H1 (cell line): ENCODE measurements around the gene RPL36A. TPM values are rescaled to one million over a fixed set of nuclear protein-coding genes. Genes with fewer than 3 reads are reported as not detected.

ENCODE experiments used
- BRCA1 ChIP-seq: IDR thresholded peaks from 2 replicates; pipeline ENCODE4 v1.6.1; 2012; ENCODE audit warnings: low read depth, low read length, improper control_type of control experiment
- CHD1 ChIP-seq: IDR thresholded peaks from 2 replicates; pipeline ENCODE4 v1.6.1; 2012; ENCODE audit warnings: low read depth, low read length, improper control_type of control experiment
- CHD7 ChIP-seq: fragments of 300-600 bp; sonication (generic); IDR thresholded peaks from 2 replicates; pipeline ENCODE4 v1.7.1; 2012; ENCODE audit warnings: low read length, moderate library complexity, mild to moderate bottlenecking, inconsistent platforms; ENCODE audit not compliant: insufficient replicate concordance
- CTCF ChIP-seq, 3 experiments: IDR thresholded peaks; 1 replicate in 2 of 3; 2 replicates in 1 of 3; pipeline versions ENCODE4 v1.5.1 to v1.6.1; 2011; ENCODE audit warnings: low read length in 3 of 3, mild to moderate bottlenecking in 3 of 3, inconsistent platforms in 2 of 3, low read depth in 1 of 3, moderate library complexity in 1 of 3; ENCODE audit not compliant: insufficient read depth in 1 of 3; ENCODE audit errors: control extremely low read depth in 1 of 3
- JUND ChIP-seq: IDR thresholded peaks from 2 replicates; pipeline ENCODE4 v1.6.1; 2011; ENCODE audit warnings: mild to moderate bottlenecking, improper control_type of control experiment, low read length
- POLR2AphosphoS5 ChIP-seq: IDR thresholded peaks from 2 replicates; pipeline ENCODE4 v1.6.1; 2011; ENCODE audit warnings: low read depth, low read length
- USF2 ChIP-seq: IDR thresholded peaks from 2 replicates; pipeline ENCODE4 v1.6.1; 2011; ENCODE audit warnings: low read length, improper control_type of control experiment
- polyA plus RNA-seq, 7 experiments: library from polyadenylated mRNA; depleted of rRNA in 3 of 7; stranded (reverse) in 5 of 7; unstranded in 2 of 7; fragments of >200 nt in 5 of 7; fragments of 200-250 nt in 2 of 7; gene quantifications; 1 replicate in 5 of 7; 2 replicates in 1 of 7; 4 replicates in 1 of 7; pipeline versions ENCODE4 v1.2.1 to v1.2.3, GENCODE V29; 2011 to 2013; ENCODE audit warnings: missing spikeins in 2 of 7, mixed read lengths in 2 of 7
- total RNA-seq: library from RNA; stranded (reverse); fragmentation: NEBNext Ultra II Directional; extraction: Animal tissue kit (Norgen Biotek cat#: 25700); gene quantifications from 2 replicates; pipeline ENCODE4 v1.2.1, GENCODE V29; 2021

The RPL36A gene
- total and polyA plus RNA-seq, 2 of the 8 experiments (the other 6 are each of a cell fraction or from before 2014, with no cell fraction given): 271 to 1,587 TPM

GRCh38 chrX:101348452-101349192, 42.2 kb upstream of the RPL36A start, which contains the start of gene TIMM8A (continued):
- TF ChIP-seq CHD7: no peak
- TF ChIP-seq CHD1: no peak
- peak; percentile 59; the same call in 1 of the 2 replicates for TF ChIP-seq USF2
- TF ChIP-seq JUND: no peak
- no peak for TF ChIP-seq CTCF (IDR thresholded peaks at IDR 0.05; ENCODE audit: control extremely low read depth in 1 of 3, insufficient read depth in 1 of 3, low read depth in 1 of 3, low read length in 3 of 3)
- no peak for TF ChIP-seq BRCA1
- TF ChIP-seq POLR2AphosphoS5: peak; percentile 73
